ENCODE data around the gene SEMG2.

Gene SEMG2

DNA sequence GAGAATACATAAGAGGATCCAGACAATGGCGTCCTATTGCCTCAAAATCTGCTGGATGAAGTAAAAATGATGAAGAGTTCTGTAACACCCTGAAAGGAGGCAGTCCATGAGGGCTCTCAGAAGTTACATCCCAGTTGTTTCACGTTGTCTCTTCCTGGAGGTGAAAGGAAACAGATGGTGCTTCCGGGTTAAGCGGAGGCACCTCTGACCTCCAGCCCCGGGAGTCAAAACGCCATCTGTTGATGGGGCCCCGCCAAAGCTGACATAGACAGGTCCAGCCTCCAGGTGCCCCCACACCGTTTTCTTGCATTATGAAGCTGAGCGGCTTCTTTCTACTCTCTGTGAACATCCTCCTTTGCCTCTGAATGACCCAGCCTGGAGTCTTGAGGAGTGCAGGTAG lies 9.5 kb downstream of the SEMG2 start:
- no peak for DNase-seq

DNA sequence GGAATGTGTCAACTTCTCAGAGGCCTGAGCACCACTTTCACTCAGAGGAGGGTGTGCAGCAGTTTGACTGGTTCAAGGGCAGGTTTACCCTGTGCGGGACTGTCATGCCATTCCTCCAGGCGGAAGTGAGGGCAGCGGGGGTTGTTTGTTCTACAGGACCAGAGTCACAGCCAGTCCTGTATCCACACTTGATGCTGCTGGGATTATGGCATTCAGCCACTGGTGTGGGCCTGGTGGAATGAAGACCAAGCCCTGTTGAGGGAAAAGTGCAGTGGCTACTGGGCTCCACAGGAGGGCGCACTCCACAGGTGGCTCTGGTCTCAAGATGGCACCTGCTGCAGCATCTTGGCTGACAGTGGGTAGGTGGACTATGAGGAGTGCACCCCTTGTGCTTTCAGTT lies 14.8 kb downstream of the SEMG2 start:
- DNase-seq: no peak

DNA sequence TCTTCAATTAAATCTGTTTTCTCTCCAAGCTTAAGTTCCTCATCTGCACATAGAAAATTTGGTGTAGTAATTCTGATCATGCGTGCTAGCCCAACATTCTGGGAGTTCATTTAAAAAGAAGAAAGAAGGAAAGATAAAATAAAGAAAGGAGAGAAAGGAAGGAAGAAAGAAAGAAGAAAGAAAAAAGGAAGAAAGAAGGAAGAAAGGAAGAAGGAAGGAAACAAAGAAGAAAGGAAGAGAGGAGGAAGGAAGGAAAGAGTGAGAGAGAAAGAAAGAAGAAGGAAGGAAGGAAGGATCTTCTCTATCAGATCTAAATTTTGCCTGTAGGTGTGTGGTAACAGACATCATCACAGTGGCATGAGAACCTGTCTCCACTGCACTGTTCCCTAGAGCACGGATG lies 17.0 kb downstream of the SEMG2 start:
- DNase-seq: no peak

DNA sequence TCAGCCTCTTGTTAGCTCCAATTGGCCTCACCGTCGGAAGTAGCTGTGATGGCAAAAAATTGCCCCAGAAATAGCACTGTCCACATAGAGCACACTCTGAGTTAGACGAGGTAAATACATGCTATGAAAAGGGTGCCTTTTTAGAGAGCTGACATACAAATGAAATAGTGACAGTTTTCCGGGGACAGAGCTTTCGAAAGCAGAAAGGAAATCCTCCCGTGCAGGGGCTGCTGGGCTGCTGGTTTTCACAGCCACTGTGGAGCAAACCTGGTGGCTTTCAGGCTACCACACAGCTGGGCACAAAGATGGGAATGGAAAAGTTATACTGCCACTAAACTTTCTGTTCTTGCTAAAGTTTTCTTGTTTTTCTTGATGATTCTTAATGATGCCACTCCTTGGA lies 24.9 kb downstream of the SEMG2 start:
- no peak for DNase-seq

DNA sequence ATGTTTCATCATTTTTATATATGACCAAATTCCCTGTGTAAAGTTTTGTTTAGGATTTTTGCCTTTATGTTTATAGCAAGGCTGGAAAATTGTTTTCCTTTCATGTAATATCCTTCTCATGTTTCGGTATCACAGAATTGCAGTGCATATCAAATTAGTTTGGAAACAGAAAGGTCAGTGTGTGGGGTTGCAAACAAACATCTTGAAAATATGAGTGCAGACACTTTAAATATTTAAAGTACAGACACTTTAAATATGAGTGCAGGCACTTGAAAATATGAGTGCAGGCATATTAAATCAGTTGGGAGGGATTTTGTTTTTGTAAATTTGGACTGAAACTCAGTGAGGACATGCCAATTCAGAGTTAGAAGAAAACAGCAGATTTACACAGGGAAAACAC lies 26.7 kb downstream of the SEMG2 start:
- DNase-seq: no peak

DNA sequence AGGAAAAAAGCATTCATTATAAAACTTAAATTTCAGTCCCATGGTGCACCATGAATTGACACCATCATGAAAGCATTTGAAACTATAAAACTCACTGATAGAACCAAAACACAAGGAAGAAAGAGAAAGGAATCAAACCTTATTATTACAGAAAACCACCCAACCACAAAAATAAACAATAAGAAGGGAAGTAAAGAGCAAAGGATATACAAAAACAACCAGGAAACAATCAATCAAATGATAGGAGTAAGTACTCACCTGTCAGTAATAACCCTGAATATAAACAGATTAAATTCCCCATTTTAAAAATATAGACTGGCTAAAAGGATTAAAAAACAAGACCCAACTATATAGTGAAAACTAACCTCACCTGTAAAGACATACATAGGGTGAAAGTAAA lies 27.4 kb downstream of the SEMG2 start:
- DNase-seq: no peak

DNA sequence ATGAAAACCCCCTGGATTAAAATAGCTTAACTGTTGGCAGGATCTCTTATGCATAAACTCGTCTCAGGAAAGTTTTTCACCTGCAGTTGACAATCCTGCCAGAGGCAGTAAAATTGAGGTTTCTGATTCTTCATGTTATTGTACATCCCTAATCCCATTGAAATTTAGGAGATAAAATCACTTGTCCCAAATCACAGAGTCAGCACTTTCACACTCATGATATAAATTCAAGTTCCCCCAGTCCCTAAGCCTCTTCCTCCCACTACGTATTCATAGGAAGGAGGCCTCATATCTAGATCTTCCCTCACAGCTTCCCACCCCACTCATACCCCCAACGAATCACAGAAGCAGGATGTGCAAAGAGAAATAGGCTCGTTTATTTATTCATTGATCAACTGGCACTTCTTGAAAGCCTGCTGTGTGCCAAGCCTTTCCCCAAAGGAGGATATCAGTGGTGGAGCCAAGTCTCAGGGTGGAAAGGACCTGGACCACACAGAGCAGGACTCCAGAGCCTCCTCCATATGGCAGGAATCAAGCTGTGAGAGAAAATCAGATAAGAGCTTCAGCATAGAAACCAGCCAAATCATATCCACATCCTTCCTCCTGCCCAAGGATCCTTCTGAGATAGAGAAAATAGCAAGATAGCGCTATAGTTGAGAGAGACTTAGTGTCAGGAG lies 30.8 kb downstream of the SEMG2 start:
- no peak for DNase-seq

DNA sequence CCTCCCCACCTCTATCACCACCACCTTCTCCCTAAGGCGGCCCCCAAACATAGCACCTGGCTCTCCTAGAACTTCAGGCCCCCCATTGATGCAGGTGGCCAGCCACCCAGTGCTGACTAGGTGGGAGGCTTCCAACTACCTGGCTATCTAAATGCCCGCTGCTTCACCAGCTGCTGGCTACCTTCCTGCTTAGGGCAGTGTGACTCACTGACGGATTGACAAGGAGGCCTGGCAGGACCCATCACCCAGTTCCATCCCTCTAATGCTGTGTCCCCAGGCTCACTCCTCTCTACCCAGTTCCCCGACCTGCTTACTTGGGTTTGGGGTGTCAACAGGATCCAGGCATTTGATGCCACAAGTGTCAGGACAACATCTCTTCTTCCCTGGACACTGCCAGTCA lies 32.1 kb downstream of the SEMG2 start:
- no peak for DNase-seq

DNA sequence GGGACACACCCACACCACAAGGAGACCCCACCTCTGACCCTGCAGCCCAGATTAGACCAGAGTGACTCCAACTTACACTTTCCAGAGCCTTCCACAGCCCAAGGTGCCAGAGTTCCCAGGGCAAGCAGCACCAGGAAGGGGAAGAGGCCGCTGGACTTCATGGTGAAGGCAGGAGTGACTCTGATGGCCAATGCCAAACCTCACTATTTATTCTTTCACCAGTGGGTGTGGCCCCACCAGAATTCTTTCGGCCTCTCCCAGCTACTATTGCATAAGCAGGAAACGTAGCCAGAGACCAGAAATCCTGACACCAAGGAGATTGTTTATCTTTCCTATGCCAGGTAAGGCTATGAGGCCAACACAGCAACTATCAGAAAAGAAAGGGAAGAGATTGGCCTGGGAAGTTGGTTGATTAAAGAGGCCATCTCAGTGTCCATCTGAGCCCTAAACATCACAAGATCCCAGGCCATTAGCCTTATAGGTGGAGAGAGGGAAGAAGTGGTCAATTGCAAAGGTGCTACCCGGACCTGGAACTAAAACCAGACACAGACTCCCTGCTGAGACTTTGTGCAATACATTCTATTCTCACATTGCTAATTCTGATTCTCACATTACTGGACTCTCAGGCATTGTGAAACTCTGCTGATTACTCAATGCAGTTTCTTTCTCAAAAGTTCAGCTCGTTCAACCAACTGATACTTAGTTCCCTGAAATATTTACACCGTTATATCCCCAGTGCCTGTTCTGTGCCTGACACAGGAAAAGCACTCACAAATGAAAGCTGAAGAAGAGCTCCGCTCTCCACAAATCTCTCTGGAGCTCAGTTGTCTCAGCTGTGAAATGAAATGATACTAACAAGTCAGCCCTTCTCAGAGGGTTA lies 33.5 kb downstream of the SEMG2 start, which contains the start of gene SLPI:
SLPI (minus strand) TSS at position 182 of the 880 bp plus-strand sequence; CDS start at position 161, 21 bp downstream.
- no peak for DNase-seq

DNA sequence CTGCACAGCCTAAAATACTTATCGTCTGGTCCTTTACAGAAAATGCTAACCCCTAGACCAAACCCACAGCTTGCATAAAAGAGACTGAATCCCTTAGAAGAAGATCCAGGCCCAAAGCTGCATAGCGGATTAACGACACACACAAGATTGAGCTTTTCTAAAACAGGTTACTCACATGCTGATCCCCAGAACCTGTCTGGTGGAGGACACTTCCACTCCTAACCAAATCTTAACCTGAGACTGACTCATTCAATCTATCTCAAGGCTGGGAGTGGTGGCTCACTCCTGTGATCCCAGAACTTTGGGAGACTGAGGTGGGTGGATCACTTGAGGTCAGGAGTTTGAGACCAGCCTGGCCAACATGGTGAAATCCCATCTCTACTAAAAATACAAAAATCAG lies 36.0 kb downstream of the SEMG2 start:
- no peak for DNase-seq

DNA sequence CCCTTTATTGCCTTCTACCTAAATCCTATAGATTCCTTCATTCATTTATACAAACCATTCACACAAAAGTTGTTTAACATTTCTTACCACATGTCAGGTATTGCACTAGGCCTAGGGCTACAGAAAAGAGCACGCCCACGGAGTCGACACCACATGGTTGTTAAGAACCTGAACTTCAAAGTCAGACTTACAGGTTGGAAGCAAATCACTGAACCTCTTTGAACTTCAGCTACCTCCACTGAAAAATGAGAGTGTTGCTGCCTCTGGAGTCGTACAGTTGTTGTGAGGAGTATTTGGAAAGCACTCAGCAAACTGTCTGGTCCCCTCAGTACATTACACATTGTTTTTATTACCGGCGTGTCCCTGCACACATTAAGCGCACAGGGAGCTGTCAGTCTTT lies 36.5 kb downstream of the SEMG2 start:
- no peak for DNase-seq

DNA sequence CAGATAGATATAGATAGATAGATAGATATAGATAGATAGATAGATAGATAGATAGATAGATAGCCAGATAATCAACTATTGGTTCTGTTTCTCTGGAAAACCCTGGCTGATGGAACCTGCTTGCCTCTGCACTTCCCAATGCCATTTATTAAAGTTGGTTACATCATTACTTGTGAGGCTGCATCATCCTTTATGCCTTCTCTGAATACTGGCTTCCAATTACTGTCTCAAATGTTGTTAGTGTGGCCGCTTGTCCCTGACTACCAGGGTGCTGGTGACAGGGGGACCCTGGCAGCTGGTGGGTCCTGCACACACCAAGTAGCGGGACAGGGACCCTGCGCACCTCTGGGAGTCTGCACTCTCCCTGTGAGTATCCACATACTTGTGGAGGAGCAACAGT lies 37.1 kb downstream of the SEMG2 start:
- DNase-seq: no peak

DNA sequence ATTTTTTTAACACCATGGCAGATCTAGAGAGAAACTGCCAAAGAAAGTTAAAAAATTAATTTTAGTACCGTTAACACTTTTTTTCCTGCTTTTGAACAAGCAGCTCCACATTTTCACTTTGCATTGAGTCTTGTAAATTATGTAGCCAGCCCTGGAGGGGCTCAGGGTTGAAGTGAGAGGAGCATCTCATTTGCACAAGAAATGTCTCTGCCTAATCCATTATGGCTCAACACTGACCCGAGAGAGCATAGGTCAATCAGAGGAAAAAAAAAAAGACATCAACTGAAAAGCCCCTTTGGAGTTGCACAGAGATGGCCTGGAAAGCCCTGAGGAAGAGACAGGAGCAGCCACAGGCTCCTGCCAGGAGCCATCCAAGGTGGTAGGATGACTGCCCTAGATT lies 37.5 kb downstream of the SEMG2 start:
- DNase-seq: no peak

DNA sequence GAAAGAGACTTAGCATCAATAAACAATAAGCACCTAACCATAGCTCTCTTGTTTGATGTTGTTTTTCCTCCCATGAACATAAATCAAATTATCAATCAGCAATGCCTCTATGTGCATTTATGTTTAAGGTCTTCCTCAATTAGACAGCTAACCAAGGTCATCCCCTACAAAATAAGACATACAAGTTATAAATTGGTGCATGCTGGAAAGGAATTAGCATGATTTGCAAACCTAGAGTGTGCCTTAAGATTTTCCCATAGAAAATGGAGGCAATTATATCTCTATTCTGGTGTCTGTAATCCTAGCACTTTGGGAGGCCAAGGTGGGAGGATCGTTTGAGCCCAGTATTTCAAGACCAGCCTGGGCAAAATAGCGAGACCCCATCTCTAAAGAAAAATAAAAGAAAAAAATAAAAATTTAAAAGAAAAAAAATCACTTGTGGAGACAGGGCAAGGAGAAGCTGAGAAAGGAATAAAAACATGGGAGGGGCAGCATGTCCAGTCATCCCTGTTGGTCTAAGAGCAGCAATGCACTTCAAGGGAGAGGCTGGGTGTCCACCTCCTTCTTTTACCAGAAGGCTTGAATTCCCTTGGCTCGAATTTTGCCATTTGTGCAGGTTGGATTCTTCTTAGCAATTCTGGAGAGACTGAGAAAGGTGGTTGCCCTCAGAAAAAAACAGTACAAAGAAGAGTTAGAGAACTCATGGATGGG lies 42.5 kb downstream of the SEMG2 start:
- DNase-seq: no peak

DNA sequence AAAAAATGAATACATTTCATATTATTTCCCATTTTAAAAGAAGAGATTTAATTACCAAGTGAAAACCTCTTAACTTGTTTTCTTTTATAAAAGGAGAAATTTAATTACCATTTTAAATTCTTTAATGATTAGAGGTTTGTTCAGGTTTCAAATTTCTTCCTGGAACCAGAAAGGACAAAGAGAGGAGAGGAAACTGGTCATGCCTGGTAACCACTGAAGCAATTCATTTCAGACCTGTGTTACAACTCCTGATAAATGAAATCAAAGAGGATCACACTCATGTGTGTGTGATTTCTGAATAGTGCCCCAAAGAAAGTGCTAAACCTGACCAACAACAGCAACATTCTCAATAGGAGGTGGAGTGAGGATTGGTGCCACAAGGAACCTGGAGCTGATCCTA lies 45.8 kb downstream of the SEMG2 start:
- no peak for DNase-seq

DNA sequence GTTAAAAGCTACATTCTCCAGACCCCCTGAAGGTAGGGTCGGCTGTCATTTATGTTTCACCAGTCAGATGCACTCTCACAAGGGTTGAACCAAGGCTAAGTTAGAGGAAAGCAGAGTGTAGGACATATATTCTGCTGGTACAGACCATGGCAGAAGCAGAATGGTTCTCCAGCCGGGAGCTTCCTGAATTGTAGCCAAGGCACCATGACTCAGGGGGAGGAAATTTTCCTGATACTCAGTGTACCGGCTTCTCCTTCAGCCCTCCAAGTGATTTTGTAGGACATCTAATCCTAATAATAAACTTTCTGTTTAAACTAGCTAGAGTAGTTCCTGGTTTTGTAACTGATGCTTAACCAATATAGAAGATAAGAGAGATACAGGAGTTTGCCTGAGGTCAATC lies 47.4 kb downstream of the SEMG2 start:
- DNase-seq: no peak

DNA sequence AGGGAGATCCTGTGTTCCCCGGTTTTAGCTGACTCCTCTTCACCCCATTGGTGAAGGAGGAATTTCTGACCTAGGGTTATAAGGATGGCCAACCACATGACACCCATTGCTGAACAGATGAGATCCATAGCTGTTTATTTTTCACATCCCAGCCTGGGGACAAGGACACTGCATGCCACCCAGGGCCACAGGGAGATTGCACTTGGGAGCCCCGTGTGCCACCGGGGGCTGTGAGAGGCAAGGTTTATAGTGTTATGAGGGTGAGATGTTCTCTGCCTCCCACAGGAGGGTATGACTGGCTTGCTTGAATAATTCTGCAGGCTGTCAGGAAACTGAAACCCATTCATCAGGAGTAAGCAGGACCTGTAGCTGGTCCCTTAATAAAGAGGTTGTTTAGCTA lies 47.9 kb downstream of the SEMG2 start:
- no peak for DNase-seq

DNA sequence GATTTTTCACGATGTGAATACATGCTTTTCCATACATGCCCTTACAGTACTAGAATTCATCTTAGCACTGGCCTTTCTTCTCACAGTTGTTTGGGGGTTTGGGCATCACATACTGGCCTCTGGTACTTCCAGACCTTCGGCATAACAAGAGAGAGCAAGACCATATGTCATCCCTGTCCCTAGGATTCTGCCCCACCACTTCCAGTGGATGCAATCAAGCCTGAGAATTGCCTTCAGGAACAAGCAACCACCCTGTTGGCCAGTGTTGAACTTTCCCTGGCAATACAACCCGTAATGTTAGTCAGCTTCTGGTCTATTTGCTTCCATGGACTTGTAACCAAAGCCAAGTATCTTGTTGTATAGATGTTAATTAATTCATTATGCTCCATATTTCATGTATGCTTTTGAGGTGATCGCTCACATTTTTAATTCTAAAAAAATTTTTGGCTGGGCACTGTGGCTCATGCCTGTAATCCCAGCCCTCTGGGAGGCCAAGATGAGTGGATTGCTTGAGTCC lies 48.6 kb downstream of the SEMG2 start:
- no peak for DNase-seq
